Esophagus (tissue), 2 donors: ENCODE data around the gene USP28. TPM values are rescaled to one million over a fixed set of nuclear protein-coding genes. Genes with fewer than 3 reads are reported as not detected.

ENCODE experiments used
- H3K27ac ChIP-seq, 2 donors: one replicate each; pipeline ENCODE4 v1.5.1; 2013; ENCODE audit warnings: low read depth in 2 of 2, mild to moderate bottlenecking in 2 of 2, inconsistent platforms in 1 of 2, low read length in 1 of 2, moderate library complexity in 1 of 2
- H3K27me3 ChIP-seq, 2 donors: one replicate each; pipeline ENCODE4 v1.6.1; 2013; ENCODE audit warnings: low read length in 2 of 2, control low read depth in 1 of 2, mild to moderate bottlenecking in 1 of 2; ENCODE audit not compliant: insufficient read depth in 2 of 2, control insufficient read depth in 1 of 2
- H3K36me3 ChIP-seq, 2 donors: one replicate each; pipeline ENCODE4 v1.6.1; 2013; ENCODE audit warnings: low read length in 1 of 2; ENCODE audit not compliant: control insufficient read depth in 2 of 2, insufficient read depth in 2 of 2
- H3K4me1 ChIP-seq, 2 donors: one replicate each; pipeline ENCODE4 v1.6.1; 2013; ENCODE audit warnings: low read length in 1 of 2; ENCODE audit not compliant: control insufficient read depth in 2 of 2, insufficient read depth in 2 of 2
- H3K4me3 ChIP-seq, 2 donors: one replicate each; pipeline ENCODE4 v1.5.1; 2013; ENCODE audit warnings: low read length in 2 of 2, mild to moderate bottlenecking in 2 of 2, low read depth in 1 of 2, moderate library complexity in 1 of 2
- H3K9me3 ChIP-seq, 2 donors: one replicate each; pipeline ENCODE4 v1.6.1; 2013; ENCODE audit warnings: mild to moderate bottlenecking in 2 of 2, low read depth in 1 of 2, low read length in 1 of 2, moderate library complexity in 1 of 2; ENCODE audit not compliant: control insufficient read depth in 2 of 2, insufficient read depth in 1 of 2
- WGBS, 2 donors: extraction: QIAGEN DNeasy Blood & Tissue Kit; methylation state at CpG; one replicate each; pipeline ENCODE4 v1.1.7; 2013; 5-methylcytosine and 5-hydroxymethylcytosine counted together
- polyA plus RNA-seq, 2 donors: library from polyadenylated mRNA; stranded (reverse); fragments of 200-250 nt; gene quantifications; one replicate each; pipeline ENCODE4 v1.2.3, GENCODE V29; 2013
- donor health status: healthy with polysubstance abuse.
- donor health status: Bipolar disorder and iron deficiency.

USP28 gene
- polyA plus RNA-seq, 2 donors, result 3.5 to 5.8 TPM

- H3K36me3 ChIP-seq, result peaks cover 0 to 3% of the 10 kb centered on the region in 2 donors
- no peaks in the 10 kb centered on the region for H3K27me3 ChIP-seq
- H3K27ac ChIP-seq, result no peak overlapping the region
- H3K4me1 ChIP-seq, result no peaks in the 10 kb centered on the region
- WGBS, 2 donors, result 79 to 86% methylated on average over 1 of the region's 1 CpG
- no peak overlapping the region for H3K4me3 ChIP-seq
- no peaks in the 10 kb centered on the region for H3K9me3 ChIP-seq
Measured at GRCh38 chr11:113841691-113842090, 33.7 kb downstream of the USP28 start.

GRCh38 chr11:113840932-113841664 is 34.3 kb downstream of the USP28 start:
- Histone ChIP-seq H3K9me3 (no peaks in the 10 kb centered on the region), H3K4me1 (no peaks in the 10 kb centered on the region), H3K4me3 (no peak overlapping the region), H3K27me3 (no peaks in the 10 kb centered on the region), H3K27ac (no peak overlapping the region), H3K36me3 (peaks cover 0 to 3% of the 10 kb centered on the region in 2 donors)
- 83 to 88% methylated on average over 3 of the region's 3 CpGs for whole genome bisulfite sequencing, 2 donors

GRCh38 chr11:113839842-113840241 is 35.5 kb downstream of the USP28 start:
- Histone ChIP-seq H3K36me3 (peaks cover 0 to 3% of the 10 kb centered on the region in 2 donors), H3K9me3 (no peaks in the 10 kb centered on the region), H3K4me3 (no peak overlapping the region), H3K27me3 (no peaks in the 10 kb centered on the region), H3K4me1 (no peaks in the 10 kb centered on the region), H3K27ac (no peak overlapping the region)
- 89 to 94% methylated on average over 6 of the region's 6 CpGs for WGBS, 2 donors

GRCh38 chr11:113838005-113838404 is 37.4 kb downstream of the USP28 start:
- no peaks in the 10 kb centered on the region for H3K9me3 ChIP-seq
- H3K27ac ChIP-seq, result no peak overlapping the region
- H3K27me3 ChIP-seq, result no peaks in the 10 kb centered on the region
- WGBS, 2 donors, result 95 to 96% methylated on average over 2 of the region's 2 CpGs
- H3K4me1 ChIP-seq, result no peaks in the 10 kb centered on the region
- H3K36me3 ChIP-seq, result peaks cover 3% of the 10 kb centered on the region in 2 donors
- H3K4me3 ChIP-seq, result no peak overlapping the region

- H3K4me3 ChIP-seq, result no peak overlapping the region
- 84 to 91% methylated on average over 4 of the region's 4 CpGs for WGBS, 2 donors
- no peaks in the 10 kb centered on the region for H3K4me1 ChIP-seq
- no peak overlapping the region for H3K27ac ChIP-seq
- peaks cover 3% of the 10 kb centered on the region in 2 donors for H3K36me3 ChIP-seq
- no peaks in the 10 kb centered on the region for H3K9me3 ChIP-seq
- no peaks in the 10 kb centered on the region for H3K27me3 ChIP-seq
Measured at GRCh38 chr11:113835306-113835705, 40.1 kb downstream of the USP28 start.

- Histone ChIP-seq H3K27me3 (no peaks in the 10 kb centered on the region), H3K27ac (no peak overlapping the region), H3K4me3 (no peak overlapping the region), H3K9me3 (no peaks in the 10 kb centered on the region), H3K4me1 (no peaks in the 10 kb centered on the region), H3K36me3 (peaks cover 3 to 6% of the 10 kb centered on the region in 2 donors)
- WGBS, 2 donors, result 86 to 90% methylated on average over 8 of the region's 8 CpGs
Measured at GRCh38 chr11:113833151-113833550, 42.2 kb downstream of the USP28 start.

- WGBS, 2 donors, result 87% methylated on average over 4 of the region's 4 CpGs
- Histone ChIP-seq H3K27ac (no peak overlapping the region), H3K4me1 (no peaks in the 10 kb centered on the region), H3K27me3 (no peaks in the 10 kb centered on the region), H3K36me3 (peaks cover 2 to 3% of the 10 kb centered on the region in 2 donors), H3K9me3 (no peaks in the 10 kb centered on the region), H3K4me3 (no peak overlapping the region)
Measured at GRCh38 chr11:113831314-113831713, 44.1 kb downstream of the USP28 start.

- Histone ChIP-seq H3K9me3 (no peaks in the 10 kb centered on the region), H3K4me1 (no peaks in the 10 kb centered on the region), H3K36me3 (peaks cover 2 to 3% of the 10 kb centered on the region in 2 donors), H3K27me3 (no peaks in the 10 kb centered on the region), H3K4me3 (no peak overlapping the region), H3K27ac (no peak overlapping the region)
- WGBS, 2 donors, result 84 to 90% methylated on average over 2 of the region's 2 CpGs
Measured at GRCh38 chr11:113829751-113830150, 45.6 kb downstream of the USP28 start.

GRCh38 chr11:113828191-113828590 is 47.2 kb downstream of the USP28 start:
- Histone ChIP-seq H3K9me3 (no peaks in the 10 kb centered on the region), H3K4me1 (no peaks in the 10 kb centered on the region), H3K4me3 (no peak overlapping the region), H3K36me3 (peaks cover 0 to 2% of the 10 kb centered on the region in 2 donors), H3K27ac (no peak overlapping the region), H3K27me3 (no peaks in the 10 kb centered on the region)
- WGBS, 2 donors, result 92 to 94% methylated on average over 1 of the region's 1 CpG

- no peak overlapping the region for H3K4me3 ChIP-seq
- H3K4me1 ChIP-seq, result no peaks in the 10 kb centered on the region
- WGBS, 2 donors, result 96 to 98% methylated on average over 3 of the region's 3 CpGs
- no peaks in the 10 kb centered on the region for H3K9me3 ChIP-seq
- H3K27ac ChIP-seq, result no peak overlapping the region
- no peaks in the 10 kb centered on the region for H3K27me3 ChIP-seq
- peaks cover 0 to 2% of the 10 kb centered on the region in 2 donors for H3K36me3 ChIP-seq
Measured at GRCh38 chr11:113827477-113827876, 47.9 kb downstream of the USP28 start.
